HG03045 (cell line): ENCODE measurements around the gene RRAD.

Experiments
- ATAC-seq: cut with Tn5 transposase; IDR thresholded peaks from one replicate; pipeline ENCODE4 v1.9.1; 2021; ENCODE audit warnings: mild to moderate bottlenecking, moderate library complexity; ENCODE audit not compliant: unreplicated experiment

The RRAD gene

DNA sequence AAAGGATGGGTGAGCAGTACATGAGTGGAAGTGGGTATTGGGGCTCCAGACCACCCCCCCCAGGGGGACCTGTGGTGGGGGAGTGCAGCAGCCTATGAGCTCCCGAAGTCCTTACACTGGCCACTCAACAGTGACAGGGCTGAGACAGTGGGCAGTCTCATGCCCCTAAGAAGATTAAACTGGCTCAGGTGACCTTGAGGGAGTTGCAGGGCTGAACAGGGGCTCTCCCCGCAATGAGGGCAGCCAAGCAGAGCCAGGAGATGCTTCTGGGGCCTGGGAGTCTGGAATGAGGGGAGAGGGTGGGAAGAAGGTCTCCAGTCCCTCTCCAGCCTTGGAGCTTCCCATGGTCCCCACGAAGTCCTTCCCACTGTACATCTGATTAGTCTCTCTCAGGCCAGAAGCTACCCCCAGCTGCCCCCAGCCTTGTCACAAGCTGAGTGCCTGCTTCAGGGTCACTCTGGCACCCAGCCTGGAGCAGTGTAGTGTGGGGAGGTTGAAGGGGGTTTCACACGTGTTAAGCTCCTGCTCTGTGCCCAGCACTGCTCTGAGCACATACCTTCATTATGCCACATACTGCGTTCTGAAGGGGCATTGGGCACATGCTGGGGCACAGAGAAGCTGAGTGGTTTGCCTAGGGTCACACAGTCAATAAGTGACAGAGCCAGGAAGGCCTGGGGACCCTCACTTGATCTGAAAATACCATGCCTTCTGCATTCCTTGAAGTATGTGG lies 5.6 kb downstream of the RRAD start:
- ATAC-seq, result no peak

DNA sequence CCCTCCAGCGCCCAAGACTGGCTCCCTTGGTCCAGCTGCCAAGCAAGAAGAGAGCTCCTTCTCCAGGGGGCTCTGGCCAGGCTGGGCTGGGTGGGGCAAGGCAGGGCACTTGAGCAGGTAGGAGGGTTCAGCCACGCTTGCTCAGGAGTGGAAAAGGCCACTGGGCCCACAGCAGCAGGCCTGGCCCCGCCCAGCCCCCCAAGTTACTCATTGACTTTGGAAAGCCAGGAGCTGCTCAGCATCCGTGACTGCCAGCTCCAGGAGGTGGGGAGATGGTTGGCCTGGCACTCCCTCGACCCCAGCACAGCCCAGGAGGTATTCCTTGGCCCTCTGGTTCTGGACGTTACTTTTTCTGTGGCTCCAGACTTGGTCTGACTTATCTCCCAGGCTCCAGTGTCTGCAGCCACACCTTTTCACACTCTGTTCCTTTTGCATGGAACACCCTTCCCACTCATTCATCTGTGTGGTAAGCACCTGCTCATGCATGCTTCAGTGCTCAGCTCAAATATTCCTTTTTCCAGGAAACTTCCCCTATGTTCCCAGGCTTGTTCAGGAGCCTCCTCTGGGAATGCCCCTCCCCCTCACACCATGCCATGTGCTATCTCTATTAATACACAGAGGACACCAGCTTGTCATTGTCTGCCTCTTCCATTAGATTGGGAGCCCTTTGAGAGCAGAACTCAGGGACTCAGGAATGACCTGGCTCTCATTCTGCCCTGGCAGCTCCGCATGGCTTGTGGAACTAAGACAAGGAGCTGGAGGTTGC lies 6.3 kb downstream of the RRAD start, which contains the start of gene CDH16:
Gene CDH16 (minus strand): TSS at position 83 of the 766 bp plus-strand sequence. CDS start 820 bp downstream, outside the sequence.
- ATAC-seq, result no peak

DNA sequence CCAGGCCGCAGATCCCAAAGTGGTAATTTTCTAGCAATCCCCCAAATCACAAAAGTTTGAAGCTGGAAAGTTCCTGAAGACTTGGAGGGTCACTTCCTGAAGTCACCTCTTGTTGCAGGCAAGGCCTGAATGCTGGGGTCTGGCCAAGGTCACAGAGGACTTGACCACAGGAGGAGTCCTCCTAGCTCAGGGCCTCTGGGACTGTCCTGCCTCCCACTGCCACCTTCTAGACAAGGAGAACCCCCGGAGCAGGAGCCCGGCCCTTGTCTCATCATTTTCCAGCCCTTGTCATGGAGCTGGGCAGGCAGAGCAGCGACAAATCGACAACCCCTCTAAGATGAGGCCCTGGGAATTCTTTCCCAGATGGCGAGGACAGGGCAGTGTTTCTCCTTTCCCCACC lies 7.0 kb downstream of the RRAD start:
- ATAC-seq, result no peak

DNA sequence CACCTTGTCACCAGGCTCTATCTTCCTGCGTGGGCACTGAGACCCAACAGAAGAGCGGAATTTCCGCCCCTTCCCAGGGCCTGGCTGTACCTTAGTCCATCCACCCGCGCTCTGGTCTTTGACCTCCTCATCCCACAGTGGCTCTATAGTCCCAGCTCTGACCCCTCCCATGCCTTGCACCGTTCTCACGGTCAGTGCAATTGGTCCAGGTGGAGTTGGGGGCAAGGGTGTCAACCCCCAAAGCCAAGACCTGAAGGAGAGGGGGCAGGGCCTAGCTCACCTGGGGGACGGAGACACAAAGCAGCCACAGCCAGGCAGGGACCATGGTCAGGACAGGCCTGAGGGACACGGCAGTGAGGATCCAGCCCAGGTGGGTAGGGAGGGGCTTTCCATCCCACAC lies 7.6 kb downstream of the RRAD start:
- no peak for ATAC-seq

DNA sequence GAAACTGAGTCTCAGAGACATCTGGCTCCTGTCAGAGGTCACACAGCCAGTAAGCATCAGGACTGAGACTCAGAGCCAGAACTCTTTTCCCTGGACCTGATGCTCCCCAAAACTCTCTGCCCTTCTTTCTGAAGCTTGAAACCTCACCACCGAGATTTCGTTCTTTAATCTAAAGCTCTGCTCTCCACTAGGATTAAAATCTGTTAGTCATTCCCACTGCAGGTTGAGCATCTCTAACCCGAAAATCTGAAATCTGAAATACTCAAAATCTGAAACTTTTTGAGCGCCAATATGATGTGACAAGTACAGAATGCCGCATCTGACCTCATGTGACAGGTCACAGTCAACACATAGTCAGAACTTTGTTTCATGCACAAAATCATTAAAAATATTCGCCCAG lies 8.8 kb downstream of the RRAD start:
- no peak for ATAC-seq

DNA sequence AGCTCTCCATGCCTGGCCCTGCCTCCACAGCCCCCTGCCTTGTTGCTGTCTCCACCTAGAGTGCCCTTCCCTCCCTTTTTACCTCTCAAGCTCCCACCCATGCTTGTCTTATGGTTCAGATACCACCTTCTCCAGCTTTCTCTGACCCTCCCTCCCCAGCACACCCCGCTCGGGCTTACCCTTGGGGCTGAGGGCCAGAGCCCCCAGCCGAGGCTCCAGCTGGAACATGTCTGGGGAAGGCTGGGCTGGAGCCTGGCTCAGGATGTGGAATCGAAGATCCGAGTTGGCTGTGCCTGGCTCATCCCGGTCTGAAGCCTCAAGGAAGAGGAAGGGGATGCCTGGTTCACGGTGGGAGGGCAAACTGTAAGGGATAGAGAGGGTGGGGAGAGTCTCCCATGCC lies 10.3 kb downstream of the RRAD start:
- ATAC-seq, result no peak

DNA sequence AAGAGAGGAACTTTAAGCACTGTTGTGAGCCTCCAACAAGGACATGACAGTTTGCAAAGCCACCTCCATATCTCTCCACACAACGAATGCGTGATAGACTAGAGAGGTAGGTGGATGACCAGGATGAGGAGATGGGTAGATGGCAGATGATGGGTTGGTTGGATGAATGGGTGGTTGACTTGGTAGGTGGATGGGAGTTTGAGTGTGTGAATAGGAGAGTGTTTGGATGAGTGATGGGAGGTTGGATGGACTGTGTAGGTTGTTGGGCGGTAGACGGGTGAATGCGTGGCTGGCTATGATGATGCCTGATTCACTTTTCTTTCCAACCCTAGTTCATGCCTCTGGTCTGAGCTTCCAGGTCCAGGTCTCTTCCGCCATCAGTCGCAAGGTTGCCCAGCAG lies 10.8 kb downstream of the RRAD start:
- ATAC-seq, result no peak

DNA sequence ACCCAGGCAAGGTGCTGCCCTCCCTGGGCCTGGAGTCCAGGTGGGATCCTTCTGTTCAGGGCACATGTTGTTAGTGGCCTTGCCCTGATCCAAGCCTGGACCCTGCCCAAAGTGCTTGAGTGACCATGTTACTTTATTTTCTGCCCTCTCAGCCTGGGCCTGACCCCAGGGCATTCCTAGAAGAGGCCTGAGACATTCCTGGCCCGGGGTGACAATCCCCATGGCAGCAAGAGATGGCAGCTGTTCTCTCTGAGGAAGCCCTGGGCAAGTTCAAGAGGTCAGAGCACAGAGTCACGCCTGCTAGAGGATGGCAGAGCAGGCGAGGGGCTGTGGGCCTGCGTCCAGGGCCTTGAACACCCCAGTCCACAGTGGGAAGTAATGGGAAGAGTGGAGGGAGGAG lies 11.6 kb downstream of the RRAD start:
- ATAC-seq, result no peak

DNA sequence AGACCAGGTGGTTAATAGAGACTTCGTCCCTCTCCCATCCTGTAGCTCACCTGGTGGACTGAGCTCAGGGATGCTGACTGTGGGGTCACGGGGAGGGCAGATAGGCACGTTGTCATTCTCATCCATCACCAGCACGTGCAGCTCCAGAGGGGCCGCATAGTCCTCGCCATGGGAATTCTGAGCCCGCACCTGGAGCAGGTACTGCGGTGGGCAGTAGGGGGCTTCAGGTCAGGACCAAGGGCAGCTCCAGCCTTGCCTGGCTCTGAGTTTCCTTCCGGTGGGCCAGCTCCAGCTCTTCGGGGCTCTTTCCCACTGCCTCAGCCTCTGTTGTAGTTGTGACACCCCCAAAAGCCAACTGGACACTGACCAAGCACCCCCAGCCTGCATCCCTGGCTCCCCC lies 12.3 kb downstream of the RRAD start:
- ATAC-seq, result no peak

DNA sequence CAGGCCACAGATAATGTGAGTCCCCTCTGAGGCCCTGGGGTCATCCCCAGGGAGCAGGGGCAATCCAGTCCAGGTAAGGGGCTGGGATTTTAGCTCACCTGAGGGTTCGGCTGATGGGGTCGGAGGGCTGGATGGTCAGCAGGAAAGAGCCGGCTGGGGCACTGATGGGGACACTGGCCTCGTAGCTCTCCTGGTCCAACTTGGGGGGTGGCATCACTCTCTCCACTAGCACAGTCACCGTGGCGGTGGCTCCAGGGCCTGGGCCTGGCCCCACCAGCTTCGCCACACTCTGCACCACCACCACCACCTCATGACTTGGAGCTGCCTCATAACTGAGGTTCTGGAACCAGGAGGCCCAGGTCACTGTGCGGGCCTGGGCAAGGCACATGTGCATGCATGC lies 13.5 kb downstream of the RRAD start:
- ATAC-seq, result no peak

DNA sequence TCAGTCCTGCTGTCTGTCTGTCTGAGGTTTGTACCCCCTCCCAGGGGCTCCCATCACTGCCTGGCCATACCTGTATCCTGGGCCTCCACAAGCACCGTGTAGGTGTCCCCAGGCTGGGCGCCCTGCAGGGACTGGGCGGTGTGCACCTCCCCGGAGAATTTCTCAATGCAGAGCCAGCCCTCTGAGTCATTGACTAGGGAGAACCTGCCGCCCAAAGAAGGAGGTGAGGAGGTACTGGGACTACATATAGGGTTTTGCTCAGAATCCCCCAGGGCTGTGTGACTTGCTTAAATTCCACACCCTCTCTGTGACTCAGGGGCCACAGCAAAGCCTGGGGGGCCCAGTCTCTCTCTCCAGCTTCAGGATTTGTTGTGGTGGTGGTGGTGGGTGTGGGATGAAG lies 14.2 kb downstream of the RRAD start:
- ATAC-seq, result no peak

DNA sequence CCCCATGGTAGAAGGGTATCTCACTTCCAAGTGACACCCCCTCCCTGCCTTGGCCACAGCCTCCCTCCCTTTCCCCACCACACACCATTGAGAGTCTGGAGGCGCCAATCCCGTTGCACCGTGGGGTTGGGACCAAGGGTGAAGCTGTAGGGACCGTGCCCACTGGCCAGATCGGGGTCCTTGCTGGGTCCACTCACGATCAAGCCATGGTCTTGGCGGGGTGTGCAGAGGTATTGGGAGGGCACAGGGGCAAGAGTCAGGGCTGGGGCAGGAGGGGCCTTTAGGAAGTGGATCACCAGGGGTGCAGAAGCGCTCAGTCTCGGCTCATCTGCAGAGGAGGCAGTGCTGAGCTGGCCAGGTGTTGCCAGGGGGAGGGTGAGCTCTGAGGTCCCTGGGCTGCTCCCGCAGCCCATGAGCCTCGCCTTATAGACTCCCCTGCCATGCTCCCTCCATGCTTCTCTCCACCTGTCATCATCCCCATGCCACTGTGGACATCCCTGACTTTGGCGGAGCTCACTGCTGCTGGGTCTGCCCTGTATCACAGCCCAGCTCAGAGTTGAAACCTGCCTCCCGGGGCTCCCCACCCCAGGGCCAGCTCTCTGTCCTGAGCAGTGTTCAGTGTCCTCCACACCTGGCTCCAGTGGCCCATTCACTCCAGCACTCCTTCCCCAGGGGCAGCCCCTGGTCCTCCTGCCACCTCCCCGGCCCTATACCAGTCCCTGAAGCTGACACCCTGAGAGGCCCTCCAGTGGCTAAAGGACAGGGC lies 15.0 kb downstream of the RRAD start:
- ATAC-seq, result no peak

DNA sequence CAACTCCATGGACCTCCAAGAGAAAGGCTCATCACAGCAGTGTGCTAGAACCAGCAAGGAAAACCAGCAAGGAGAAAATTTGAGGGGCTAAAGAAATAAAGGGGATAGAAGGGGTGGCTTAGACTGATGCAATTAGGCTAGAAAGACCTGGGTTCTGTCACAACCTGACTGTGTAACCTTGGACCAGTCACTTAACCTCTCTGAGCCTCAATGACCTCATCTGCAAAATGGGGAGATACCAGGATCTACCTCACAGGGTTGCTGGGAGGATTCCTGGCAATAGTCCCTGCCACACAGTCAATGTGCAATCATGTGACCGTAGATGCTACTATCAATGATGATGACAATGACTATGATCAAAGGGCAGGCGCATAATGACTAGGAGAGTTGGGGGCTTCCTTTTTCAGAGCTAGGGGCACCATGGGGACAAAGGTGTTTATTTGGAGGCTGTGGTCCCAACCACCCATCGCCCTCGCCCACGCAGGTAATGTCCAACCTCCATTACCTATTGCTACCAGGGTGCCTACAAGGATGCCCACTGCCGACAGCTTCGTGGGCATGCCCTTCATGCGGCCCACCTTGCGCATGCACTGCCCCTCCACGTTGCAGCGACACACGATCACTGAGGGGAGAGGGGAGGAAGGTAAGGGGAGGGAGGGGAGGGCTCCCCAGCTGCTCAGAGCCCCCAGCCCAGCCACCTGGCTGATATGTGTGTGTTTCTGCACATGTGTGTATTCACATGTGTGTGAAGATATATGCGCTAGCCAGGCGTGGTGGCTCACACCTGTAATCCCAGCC lies 16.4 kb downstream of the RRAD start:
- no peak for ATAC-seq

DNA sequence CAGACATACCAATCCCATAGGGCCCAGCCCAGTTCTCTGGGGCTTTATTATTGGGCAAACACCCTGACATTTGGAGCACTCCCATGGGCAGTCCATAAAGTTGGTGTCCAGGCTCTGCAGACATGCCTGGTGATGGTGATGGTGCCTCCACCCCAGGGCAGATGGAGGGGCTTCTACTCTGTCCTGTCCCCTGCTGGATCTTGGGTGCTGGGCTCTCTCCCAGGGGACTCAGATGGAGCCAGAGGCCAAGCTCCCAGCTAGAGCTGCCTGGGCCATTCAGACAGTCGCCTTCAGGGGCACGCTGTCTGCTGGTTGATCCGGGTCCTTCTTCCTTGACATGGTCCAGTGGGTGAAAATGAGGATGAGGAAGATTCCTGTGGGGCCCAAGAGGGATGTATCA lies 17.2 kb downstream of the RRAD start:
- ATAC-seq, result no peak

DNA sequence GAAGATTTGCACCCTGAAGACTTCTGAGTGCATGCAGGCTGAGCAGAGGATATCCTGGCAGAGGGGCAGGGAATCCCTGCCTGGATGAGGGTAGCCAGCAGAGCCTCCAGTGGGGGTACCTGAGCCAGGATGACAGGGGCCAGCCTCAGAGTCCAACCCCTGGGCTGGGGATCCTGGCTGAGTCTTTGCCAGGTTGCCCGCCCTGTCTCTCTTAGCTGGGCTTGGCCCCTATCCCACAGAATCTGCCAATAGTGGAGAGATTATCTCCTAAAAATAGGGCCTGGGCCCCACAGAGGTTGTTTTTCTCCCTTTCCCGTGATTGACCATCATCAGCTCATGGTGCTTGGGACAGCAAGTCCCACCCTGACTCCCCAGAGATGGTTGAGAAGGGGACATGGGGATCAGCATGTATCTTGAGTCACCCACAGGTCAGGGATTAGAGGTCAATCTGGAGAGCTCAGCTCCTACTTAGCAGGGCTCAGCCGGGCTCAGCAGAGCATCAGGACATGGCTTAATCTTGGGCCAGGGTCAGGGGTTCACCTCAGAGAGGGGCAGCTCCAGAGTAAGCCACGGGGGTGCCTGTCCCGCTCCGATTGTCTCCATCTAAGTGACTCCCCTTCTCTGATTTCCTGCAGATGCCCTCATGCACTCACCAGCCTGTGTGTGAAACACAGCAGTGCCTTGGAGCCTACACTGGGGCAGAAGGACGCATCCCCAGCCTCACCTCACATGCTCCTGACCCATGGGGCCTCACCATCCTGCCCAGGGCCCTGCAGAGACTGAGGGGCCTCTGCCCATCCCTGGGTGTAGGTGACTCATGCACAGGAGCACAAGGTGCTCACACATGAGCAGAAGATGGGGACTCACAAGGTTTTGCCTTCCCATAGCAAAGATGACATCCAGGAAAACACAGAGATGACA lies 18.2 kb downstream of the RRAD start:
- ATAC-seq, result no peak

DNA sequence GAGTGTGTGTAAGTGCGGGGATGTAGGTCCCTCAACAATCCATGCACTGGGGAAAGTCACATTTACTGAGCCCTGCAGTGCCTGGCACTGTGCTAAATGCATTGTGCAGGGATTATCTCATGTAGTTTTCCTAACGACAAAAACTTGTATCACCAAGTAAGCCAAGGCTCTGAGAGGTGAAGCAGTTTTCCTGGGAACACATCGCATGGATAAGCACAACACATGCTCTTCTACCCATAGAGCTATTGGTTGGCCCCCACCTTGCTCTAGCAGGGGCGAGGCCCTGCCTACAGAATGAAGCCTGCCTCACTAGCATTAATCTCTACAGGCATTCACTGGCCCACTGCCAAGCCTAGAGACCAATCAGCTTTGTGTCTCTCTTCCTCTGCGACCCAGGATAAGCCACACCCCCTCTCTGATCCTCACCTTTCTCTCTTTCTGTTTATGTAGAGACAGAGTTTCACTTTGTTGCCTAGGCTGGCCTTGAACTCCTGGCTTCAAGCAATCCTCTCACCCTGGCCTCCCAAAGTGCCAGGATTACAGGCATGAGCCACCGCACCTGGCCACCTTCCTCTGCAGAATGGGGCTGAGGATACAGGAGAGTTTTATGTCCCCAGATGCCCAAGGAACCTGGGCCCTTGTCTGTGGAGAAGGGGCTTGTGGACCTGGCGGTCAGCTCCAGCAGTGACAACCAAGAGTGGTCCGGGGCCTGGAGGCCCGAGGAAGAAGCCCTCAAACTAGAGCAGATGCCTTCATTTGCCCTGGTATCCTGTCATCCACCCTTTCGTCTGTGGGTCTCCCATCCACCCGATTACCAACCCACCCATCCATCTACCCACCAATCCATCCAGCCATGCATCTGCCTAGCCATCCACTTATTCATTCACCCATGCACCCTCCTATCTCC lies 19.4 kb downstream of the RRAD start:
- no peak for ATAC-seq

DNA sequence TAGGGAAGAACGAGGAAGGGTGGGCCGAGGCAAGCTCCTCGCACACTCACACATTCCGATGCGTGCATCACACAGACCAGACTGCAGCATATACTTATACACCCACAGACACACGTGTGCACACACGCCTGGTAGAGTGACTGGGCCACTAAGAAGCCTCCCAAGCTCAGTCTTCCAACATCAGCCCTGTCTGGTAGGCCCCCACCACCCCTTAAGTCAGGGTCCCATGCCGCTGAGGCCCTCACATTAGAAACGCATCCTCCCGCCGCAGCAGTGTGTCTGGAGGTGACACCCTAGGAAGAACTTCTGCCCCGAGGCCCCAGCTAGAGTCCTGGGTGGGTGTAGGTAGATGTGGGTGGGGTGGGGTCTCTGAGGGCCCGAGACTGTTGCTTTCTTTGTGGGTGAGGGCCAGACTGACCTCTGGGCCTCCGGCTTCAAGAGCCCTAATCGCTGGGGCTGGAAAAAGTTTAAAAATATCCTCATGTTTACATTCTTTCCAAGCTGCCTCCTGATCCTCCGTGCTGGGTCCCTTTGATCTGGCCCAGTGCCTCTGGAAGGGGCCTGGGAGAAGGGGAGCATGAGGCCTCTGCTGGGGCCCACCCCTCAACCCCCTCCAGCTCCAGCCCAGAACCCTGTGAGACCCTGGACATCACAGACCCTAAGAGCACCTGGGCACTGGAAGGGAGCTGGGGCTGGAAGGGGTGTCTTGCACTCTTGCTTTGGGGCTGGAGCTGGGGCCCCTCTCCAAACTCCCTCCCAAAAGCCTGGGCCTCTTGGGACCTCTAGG lies 20.3 kb downstream of the RRAD start:
- ATAC-seq, result no peak

DNA sequence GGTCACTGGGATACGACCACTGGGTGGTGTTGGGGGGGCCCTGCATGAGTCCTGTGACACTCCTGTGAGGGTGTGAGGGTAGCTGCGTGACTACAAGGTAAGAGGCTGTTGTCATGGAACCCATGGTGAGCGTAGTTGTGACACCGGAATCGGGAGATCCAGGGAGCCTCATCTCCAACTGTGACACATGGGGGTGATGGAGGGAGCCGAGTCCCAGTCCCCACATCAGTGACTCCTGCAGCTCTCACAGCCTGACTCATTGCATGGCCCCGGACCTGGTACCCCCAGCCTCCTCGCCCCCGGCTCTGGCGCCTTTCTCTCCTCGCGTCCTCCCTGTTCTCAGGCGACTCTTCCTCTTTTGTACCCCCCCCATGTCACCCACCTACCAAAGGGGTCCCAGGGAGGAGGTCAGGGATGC lies 20.9 kb downstream of the RRAD start:
- no peak for ATAC-seq
